AG20443 (cell line): ENCODE data around the gene PKN1.
"Not testable (repeated sequence)": the region's sequence is repeated elsewhere in the genome, so short reads cannot be mapped to it uniquely, and the experiment has no call there.

Experiments used
- DNase-seq: peaks from one replicate; pipeline ENCODE4 v3.0.0; 2012; ENCODE audit warnings: low spot score, mixed read lengths

PKN1 gene

DNA sequence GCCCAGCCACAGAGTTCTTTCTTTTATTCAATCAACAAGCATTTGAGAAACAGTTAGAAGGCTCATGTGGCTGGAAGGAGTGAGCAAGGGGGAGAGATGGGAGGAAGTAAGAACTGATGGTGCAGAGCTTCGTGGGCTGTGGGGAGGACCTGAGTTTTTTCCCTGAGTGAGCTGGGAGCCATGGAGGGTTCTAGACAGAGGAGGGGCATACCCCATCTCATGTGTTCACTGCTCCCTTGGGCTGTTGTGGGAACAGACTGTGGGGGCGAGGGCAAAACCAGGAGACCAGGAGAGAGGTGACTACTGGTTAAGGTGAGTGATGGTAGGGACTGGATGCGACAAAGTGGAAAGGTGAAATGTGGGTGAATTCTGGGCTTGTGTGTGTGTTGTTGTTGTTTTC is 2.4 kb upstream of the PKN1 start:
- DNase-seq, result no peak

DNA sequence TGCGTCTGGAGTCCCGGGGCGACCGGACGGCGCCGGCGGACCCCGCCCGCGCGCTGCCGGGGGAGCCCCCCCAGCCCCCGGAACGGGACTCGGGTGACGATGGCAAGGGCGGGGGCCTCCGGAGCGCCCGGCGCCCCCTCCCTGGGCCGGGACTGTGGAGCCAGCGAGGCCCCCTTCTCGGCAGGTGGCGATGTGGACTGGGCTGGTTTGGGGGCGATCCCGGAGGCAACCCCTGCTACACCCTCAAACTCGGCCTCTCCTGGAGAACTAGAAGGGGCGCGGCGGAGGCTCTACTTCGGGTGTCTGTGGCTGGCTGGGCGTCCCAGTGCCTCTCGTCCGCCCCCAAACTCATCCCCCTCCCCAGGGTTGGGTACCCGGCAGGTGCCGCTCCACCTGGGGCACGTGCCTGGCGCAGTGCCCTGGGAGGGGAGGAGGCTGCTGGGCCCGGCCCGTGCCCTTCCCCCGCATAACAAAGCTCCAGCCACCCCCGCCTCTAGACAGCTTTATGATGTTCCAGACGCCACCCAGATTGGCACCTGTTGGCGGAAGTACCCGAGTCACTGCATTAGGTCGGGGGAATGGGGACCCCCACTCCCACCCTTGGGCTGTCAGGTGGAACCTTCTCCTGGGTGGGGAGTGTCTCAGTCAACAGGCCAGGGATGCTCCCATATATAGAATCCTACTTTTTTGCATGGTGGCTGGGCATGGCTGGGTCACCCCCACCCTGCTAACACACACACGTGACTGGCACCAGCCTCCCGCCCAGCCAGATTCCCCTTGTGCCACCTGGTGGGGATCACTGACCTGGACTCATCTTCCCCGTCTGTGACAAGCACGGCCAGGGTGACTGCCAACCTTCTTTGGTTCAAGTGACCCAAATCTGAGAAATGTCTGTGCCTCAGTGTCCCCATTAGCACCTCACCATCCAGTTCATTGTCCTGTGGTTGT is 722 bp downstream of the PKN1 start:
- DNase-seq, result no peak

DNA sequence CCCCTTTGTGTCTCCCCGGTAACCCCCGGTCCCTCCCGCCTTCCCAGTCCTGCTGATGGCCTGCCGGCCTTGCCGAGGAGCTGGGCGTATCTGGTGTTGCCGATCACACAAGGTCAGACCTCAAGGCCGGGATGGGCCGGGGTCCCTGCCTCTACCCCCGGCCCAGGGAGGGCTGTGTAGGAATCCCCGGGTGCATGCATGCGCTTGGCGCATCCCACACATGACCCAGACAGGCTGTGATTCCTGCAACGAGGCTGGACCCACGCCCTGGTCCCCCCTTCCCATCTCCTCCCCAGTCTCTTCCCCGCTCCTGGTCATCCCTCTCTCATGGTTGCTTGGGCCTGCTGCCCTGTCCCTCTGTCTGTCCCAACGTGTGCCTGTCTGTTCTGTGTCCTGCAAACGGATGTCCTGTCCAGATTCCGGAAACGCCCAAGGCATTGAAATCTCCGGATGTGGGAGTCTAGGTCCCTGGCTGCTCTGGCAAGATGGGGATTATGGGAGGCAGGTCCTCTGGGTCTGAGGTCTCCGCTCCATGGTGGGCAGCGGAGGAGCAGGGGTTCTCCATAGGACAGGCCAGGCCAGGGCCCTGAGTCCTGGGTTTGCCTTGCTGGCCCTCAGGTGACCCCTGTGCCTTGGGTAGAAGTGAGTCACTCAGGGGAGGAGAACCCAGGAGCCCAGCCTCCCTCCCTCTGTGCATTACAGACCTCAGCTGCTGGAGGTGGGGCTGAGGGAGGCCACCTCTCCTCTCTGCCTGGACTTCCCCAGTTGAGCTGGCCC is 1.6 kb downstream of the PKN1 start:
- DNase-seq, result peak; percentile 82

DNA sequence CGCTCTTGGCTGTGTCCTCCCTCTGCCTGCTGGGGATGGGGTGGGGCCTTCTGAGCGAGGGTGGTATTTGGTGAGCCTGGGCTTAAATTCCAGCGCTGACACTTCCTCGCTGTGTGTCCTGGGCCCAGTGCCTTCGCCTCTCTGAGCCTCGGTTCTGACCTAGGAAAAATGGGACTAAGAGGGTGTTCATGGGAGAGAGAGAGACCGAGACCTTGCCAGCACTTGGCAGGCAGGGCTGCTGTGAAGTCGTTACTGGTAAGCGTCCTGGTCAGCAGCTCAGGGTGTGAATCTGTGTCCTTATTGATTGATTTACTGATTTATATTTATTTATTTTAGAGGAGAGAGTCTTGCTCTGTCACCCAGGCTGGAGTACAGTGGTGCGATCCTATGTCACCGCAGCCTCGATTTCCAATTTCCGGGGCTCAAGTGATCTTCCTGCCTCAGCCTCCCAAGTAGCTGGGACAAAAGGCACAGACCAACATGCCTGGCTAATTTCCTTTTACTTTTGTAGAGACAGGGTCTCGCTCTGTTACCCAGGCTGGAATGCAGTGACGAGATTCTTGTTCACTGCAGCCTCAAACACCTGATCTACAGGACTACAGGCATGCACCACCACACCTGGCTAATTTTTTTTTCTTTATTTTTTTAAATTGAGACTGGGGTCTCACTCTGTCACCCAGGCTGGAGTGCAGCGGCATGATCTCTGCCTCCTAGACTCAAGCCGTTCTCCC is 2.4 kb downstream of the PKN1 start:
- no peak for DNase-seq

DNA sequence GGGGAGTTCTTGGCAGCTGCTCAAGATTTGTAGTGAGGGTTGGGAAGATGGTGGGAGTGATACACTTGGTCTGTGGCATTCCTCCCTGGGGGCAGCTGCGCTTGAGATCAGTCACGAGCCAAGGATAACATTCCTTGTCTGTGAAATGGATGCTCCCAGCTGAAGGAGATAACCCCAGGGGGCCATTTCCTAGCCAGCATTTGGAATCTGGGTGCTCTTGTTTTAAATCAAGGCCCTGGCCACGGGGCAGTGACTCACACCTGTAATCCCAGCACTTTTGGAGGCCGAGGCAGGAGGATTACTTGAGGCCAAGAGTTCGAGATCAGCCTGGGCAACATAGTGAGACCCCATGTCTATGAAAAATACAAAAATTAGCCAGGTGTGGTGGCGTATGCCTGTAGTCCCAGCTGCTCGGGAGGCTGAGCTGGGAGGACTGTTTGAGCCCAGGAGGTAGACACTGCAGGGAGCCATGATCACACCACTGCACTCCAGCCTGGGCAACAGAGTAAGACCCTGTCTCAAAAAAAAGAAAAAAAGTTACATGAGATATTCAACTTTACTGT is 4.6 kb downstream of the PKN1 start:
- no peak for DNase-seq

DNA sequence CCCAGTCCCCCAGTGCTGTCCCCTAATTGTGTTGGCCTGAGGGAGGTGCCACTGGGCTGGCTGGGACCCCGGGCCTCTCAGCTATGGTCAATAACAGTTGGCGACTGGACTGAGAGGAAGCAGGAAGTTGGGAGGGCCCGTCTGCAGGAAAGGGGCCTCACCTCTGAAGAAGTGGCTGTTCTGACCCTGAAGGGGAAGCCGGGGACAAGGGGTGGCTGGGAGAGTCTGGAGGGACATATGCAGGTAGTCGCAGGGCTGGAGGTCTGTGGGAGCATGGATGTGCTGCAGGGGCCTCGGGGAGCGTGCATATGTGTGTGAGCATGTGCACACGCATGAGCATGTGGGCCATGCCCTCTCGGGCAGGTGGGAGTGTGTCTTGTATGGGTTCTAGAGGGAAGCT is 5.9 kb downstream of the PKN1 start:
- no peak for DNase-seq

DNA sequence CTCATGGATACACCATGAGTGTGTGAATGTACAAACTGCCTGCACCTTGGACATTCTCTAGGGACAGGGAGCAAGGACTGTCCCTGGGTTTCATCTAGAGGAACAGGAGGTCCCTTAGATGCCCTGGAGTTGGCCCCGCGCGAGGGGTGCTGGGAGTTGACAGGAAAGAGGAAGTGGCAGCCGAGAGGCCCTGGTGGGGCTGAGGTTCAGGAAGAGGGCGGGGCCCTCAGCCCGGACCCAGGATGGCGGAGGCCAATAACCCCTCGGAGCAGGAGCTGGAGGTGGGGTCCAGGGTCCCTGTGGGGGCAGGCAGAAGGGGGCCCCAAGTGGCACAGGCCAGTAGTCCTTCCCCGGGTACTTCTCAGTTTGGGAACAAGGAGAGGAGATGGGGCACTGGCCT is 6.9 kb downstream of the PKN1 start:
- DNase-seq, result no peak

DNA sequence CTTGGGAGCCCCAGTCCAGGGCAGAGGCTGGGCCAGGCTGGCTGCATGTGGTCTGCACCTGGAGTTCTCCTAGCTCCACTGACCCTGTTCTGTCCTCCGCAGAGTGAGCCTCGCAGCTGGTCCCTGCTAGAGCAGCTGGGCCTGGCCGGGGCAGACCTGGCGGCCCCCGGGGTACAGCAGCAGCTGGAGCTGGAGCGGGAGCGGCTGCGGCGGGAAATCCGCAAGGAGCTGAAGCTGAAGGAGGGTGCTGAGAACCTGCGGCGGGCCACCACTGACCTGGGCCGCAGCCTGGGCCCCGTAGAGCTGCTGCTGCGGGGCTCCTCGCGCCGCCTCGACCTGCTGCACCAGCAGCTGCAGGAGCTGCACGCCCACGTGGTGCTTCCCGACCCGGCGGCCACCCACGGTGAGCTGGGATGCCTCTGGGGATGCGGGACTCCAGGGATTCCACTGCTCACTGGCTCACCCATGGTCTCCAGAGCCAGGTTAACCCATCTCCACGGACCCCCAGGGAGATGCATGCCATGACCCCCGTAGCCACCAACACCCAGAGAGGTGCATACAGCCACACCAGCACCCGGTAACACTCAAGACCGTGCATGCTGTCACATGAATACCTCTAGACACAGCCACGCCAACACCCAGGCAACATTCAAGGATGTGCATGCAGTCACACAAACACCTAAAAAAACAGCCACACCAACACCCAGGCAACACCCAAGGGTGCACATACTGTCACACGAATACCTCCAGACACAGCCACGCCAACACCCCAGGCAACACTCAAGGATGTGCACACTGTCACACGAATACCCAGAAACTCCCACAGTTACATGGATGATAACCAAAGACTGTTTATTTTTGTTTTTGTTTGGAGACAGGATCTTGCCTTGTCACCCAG is 8.2 kb downstream of the PKN1 start:
- DNase-seq, result no peak

DNA sequence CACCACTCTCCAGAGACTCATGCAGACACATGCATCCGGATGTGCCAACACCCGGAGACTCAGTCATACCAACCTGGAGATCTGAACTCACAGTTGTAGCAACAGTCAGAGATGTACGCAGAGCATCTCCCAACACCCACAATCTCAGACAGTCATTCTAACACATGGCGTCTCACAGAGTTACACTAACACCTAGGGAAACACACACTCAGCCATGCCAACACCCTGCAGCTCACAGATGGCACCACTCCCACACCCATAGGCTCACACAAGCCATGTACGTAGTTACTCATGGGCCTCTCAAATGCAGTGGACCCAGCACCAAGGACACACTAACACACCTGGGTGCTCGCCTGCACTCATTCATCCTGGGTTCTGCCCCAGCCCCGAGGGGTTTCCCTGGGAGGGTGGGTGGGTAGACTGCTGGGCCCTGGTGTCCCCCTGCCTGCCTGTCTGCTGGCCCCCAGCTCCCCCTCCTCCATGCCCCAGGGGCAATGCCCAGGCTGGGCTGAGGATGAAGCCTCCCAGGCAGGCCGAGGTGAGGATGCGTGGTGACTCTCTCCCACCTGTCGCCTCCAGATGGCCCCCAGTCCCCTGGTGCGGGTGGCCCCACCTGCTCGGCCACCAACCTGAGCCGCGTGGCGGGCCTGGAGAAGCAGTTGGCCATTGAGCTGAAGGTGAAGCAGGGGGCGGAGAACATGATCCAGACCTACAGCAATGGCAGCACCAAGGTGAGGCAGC is 10.0 kb downstream of the PKN1 start:
- DNase-seq, result no peak

DNA sequence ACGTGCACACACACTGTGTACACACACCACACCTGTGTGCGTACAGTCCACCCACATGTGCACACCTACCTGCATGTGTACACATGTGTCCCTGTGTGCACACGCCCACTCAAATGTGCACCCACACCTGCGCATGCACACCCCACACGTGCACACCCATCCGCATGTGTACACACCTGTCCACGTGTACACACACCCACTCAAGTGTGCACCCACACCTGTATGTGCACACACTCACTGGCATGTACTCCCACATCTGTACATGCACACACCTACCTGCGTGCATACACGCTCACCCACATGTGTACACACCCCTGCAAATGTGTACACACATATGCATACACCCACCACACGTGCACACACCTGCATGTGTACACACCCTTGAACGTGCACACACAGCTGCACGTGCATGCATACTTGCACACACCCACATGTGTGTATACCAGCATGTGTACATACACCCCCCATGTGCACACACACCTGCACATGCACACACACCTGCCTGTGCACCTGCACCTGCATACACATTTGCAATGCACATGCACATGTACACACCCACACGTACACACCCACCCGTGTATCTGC is 10.6 kb downstream of the PKN1 start:
- no peak for DNase-seq

DNA sequence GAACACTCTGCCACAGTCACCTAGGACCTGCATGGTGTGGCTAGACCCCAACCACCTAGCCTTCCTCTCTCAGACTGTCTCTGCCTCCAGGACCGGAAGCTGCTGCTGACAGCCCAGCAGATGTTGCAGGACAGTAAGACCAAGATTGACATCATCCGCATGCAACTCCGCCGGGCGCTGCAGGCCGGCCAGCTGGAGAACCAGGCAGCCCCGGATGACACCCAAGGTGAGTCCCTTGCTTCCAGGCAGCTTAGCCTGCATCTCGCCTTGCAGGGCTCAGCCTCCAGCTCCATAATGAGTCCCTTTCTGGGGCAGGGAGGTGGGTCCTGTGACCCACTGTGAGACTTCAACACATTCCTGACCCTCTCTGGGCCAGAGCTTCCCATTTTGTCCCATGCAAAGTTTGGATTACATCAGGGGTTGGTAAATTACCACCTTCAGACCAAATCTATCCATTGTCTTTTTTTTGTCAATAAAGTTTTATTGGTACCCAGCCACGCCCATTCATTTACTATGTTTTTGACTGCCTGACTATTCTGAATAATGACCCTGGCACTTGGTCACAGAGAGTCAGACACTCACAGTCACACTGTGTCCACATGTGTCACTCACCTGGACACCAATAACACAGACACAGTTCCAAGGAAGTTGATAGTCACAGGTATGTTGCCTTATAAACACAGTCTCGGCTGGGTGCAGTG is 13.4 kb downstream of the PKN1 start:
- DNase-seq, result no peak

DNA sequence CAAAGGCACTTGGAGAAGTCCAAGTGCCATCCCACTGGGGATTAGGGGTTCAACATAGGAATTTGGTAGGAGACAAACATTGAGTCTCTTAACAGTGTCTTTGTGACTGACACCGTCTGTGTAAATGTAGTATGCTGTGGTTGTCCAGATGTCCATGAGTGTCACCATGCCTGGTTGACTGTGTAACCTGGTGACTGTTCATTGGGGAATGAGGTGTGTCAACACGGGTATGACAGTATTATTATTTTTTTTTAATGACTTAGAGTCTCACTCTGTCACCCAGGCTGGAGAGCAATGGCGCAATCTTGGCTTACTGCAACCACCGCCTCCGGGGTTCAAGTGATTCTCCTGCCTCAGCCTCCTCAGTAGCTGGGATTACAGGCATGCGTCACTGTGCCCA is 16.2 kb downstream of the PKN1 start:
- DNase-seq, result no peak

DNA sequence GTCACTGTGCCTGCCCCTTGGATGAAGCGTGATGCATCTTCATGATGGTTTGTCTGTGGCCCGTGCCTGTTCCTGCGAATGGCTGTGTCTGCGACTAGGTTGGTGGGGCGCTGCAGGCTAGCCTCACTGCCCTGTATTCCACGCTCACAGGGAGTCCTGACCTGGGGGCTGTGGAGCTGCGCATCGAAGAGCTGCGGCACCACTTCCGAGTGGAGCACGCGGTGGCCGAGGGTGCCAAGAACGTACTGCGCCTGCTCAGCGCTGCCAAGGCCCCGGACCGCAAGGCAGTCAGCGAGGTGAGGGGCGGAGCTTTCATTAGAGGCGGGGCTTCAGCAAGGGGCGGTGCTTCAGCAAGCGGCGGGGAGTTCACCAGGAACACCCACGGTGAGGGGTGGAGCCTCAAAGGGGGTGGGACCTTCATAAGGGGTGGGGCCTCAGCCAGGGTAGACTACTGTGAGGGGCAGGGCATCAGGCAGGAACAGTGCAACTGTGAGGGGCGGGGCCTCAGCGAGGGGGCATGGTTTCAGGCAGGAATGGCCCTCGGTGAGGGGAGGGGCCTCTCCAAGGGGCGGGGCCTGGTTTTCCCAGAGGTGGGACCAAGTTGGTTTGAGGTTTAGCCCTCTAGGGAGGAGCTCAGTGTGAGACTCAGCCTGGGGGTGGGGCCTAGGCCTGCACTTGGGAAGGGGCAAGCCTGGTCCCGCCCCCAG is 17.2 kb downstream of the PKN1 start:
- DNase-seq, result peak; percentile 65

DNA sequence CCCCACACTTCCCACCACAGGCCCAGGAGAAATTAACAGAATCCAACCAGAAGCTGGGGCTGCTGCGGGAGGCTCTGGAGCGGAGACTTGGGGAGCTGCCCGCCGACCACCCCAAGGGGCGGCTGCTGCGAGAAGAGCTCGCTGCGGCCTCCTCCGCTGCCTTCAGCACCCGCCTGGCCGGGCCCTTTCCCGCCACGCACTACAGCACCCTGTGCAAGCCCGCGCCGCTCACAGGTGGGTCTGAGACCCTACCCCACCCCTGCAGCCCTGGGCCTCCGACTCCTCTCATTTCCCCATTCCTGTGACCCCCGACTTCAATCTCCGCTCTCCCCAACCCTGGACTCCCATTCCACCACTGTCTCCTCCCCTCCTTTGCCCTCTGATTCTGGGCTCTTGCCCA is 17.8 kb downstream of the PKN1 start:
- DNase-seq, result no peak

DNA sequence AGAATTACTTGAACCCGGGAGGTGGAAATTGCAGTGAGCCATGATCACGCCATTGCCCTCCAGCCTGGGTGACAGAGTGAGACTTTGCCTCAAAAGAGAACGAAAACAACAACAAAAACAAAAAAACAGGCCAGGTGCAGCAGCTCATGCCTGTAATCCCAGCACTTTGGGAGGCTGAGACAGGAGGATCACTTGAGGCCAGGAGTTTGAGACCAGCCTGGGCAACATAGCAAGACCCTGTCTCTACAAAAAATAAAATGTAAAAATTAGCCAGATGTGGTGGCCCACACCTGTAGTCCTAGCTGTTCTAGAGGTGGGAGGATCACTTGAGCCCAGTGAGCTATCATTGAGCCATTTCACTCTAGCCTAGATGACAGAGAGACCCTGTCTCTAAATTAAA is 19.2 kb downstream of the PKN1 start:
- not testable (repeated sequence) for DNase-seq

DNA sequence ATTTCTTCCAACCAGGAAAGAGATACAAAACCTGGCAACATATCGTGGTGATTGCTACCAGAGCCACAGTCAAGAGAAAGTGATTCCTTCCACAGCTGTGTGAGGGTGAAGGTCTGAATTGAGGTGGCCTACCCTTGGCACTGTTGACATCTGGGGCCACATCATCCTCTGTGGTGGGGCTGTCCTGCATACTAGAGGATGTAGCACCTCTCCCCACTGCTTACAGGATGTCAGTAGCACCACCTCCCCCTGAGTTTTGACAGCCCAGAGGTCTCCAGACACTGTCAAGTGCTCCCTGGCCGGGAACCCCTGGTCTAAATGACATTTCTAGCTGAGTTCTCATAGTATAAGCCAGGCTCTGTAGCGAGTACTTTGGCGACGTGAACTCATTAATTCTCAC is 26.6 kb downstream of the PKN1 start:
- no peak for DNase-seq

DNA sequence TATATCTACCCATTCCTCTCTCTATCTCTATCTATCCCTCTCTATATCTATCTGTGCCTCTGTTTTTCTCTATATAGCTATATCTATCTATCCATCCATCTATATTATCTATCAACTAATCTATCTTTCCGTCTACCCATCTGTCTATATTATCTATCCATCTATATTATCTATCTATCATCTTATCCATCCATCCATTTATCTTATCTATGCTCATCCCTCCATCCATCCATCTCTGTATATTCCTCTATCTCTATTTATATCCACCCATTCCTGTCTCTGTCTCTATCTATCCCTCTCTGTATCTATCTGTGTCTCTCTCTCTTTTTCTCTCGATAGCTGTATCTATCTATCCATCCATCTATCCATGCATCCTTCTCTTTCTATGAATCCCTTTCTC is 27.8 kb downstream of the PKN1 start:
- DNase-seq, result no peak

DNA sequence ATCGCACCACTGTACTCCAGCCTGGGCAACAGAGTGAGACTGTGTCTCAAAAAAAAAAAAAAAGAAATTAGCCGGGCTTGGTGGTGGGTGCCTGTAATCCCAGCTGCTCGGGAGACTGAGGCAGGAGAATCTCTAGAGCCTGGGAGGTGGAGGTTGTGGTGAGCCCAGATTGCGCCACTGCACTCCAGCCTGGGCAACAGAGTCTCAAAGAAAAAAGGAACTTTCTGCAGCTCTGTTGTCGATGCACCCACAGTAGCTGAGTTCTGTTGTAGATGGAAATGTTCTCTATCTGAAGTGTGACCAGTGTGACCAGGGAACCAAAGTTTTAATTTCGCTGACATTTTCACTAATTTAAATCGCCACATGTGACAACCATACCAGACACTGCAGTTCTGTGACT is 29.3 kb downstream of the PKN1 start:
- DNase-seq, result not testable (repeated sequence)

DNA sequence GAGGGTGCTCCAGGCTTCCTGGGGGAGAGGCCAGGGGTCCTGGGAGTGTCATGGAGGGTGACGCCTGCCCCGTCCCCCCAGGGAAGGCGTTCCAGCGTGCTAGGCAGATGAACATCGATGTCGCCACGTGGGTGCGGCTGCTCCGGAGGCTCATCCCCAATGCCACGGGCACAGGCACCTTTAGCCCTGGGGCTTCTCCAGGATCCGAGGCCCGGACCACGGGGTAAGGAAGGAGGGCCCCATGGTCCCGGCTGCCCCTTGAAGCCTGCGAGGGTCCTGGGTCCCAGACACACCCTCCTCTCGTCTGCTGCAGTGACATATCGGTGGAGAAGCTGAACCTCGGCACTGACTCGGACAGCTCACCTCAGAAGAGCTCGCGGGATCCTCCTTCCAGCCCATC is 30.6 kb downstream of the PKN1 start:
- no peak for DNase-seq
